Stomach smooth muscle (tissue), 2 donors: ENCODE data around the gene NBPF11.
A peak's percentile ranks its signal among the peaks of the same experiment; 100 is the strongest.
"Not testable (repeated sequence)": the region's sequence is repeated elsewhere in the genome, so short reads cannot be mapped to it uniquely, and the experiment has no call there.

Experiments
- H3K27ac ChIP-seq: one replicate; pipeline ENCODE4 v1.7.0; 2013; ENCODE audit warnings: mild to moderate bottlenecking, low read length, inconsistent platforms
- H3K27me3 ChIP-seq, 2 donors: one replicate each; pipeline ENCODE4 v1.7.0; 2013; ENCODE audit warnings: low read length in 2 of 2; ENCODE audit not compliant: insufficient read depth in 2 of 2, control insufficient read depth in 1 of 2
- H3K36me3 ChIP-seq, 2 donors: one replicate each; pipeline ENCODE4 v1.7.0; 2013; ENCODE audit warnings: low read length in 2 of 2; ENCODE audit not compliant: control insufficient read depth in 2 of 2, insufficient read depth in 2 of 2
- H3K4me1 ChIP-seq: one replicate; pipeline ENCODE4 v1.7.0; 2013; ENCODE audit warnings: low read length; ENCODE audit not compliant: control insufficient read depth, insufficient read depth
- H3K4me3 ChIP-seq, 2 donors: one replicate each; pipeline ENCODE4 v1.7.0; 2013; ENCODE audit warnings: low read length in 2 of 2
- H3K9ac ChIP-seq, 2 donors: one replicate each; pipeline ENCODE4 v1.7.0; 2013; ENCODE audit warnings: low read length in 2 of 2, mild to moderate bottlenecking in 1 of 2
- H3K9me3 ChIP-seq, 2 donors: one replicate each; pipeline ENCODE4 v1.7.0; 2013; ENCODE audit warnings: low read length in 2 of 2; ENCODE audit not compliant: control insufficient read depth in 2 of 2
- donor health status: healthy.
- donor health status: Pancreatic carcinoma.

The NBPF11 gene, protein sequence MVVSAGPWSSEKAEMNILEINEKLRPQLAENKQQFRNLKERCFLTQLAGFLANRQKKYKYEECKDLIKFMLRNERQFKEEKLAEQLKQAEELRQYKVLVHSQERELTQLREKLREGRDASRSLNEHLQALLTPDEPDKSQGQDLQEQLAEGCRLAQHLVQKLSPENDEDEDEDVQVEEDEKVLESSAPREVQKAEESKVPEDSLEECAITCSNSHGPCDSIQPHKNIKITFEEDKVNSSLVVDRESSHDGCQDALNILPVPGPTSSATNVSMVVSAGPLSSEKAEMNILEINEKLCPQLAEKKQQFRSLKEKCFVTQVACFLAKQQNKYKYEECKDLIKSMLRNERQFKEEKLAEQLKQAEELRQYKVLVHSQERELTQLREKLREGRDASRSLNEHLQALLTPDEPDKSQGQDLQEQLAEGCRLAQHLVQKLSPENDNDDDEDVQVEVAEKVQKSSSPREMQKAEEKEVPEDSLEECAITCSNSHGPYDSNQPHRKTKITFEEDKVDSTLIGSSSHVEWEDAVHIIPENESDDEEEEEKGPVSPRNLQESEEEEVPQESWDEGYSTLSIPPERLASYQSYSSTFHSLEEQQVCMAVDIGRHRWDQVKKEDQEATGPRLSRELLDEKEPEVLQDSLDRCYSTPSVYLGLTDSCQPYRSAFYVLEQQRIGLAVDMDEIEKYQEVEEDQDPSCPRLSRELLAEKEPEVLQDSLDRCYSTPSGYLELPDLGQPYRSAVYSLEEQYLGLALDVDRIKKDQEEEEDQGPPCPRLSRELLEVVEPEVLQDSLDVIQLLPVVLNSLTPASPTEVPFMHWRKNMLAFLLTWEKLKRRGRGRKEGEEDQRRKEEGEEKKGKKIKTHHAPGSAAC

DNA sequence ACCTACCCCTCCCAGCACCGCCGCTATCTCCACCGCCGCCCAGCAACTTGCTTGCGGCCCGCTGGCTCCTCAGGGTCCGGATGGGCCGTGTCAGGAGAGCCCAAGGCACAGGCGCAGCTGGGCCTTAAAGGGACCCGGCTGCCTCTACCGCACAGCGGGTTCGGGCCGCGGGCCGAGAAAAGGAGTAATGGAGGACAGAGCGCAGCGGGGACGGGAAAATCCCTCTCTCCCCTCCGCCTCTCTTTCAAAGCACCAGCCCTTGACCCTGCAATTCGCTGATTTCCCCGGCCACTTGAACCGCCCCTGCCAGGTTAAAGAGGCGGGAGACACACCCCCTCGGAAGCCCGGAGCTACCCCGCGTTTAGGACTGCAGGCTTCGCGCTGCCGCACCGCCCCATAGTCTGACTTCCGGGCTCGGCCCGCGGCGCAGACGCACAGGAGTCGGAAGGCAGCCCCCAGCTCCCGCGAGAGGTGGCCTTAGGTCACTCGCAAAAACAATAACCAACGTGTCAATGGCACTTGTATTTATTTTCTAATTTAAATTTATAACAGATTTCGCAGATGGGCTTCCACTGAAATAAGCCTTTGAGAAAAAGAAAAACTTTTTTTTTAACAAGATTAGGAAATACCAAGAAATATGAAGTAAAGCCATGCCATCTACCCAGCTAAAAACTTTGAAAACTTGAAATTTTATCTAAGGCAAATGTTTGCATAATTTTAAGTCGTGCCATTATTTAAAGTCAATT, at the start of gene NBPF11:
Gene NBPF11, minus strand, starts transcription at position 371 of the 746 bp plus-strand sequence. CDS start 25,278 bp downstream, outside the sequence.
- peak within 1 kb of the TSS; percentile 42 to 58 for H3K9ac ChIP-seq
- not testable (repeated sequence) for H3K4me1 ChIP-seq, H3K27ac ChIP-seq

DNA sequence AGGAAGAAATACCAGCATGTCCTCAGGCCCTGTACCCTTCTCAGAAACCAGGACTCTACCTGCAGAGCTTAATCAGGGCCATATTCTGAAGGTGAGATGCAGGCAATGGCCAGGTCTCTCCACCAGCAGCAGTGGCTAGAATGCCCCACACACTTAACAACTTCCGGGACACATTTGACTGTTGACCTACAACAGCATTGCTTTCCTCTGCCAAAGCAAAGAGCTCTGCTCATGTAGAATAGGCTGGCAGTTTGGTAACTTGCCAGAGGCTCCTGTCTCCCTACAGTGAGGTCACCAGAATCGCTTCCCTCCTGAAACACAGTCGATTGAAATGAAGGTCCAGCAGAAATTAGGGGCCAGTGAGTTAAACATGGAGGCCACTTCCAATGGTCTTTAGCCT, 45.3 kb upstream of the NBPF11 start:
- H3K36me3 ChIP-seq, H3K9ac ChIP-seq, H3K27me3 ChIP-seq, H3K27ac ChIP-seq, H3K4me3 ChIP-seq, H3K9me3 ChIP-seq, H3K4me1 ChIP-seq: not testable (repeated sequence)

More for the DNA sequence above, at the start of gene NBPF11:
- H3K4me3 ChIP-seq: peak within 1 kb of the TSS; percentile 63 to 74
- not testable (repeated sequence) for H3K9me3 ChIP-seq, H3K36me3 ChIP-seq, H3K27me3 ChIP-seq

- not testable (repeated sequence) for H3K36me3 ChIP-seq, H3K27ac ChIP-seq, H3K27me3 ChIP-seq, H3K4me3 ChIP-seq, H3K4me1 ChIP-seq, H3K9me3 ChIP-seq, H3K9ac ChIP-seq
These were observed 44.9 kb upstream of the NBPF11 start for GRCh38 chr1:148196949-148197348.

DNA sequence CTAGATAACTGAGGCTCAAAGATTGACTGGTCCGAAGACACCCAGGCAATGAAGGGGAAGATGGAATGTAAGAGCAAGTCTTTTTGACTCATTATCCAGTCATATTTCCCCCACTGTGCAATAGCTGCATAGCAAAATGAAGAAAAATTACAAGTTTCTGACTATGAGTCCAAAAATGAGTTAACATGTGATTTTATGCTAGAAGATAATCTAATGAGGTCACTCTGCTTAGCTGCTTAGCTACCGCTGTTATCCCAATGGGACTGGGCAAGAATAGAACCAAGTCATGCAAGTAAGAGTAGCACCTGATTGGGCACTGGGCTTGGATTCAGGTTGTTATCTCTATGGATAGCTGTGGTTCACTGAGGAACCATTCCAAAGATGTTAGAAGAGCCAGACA, 43.0 kb upstream of the NBPF11 start:
- not testable (repeated sequence) for H3K27me3 ChIP-seq, H3K27ac ChIP-seq, H3K9ac ChIP-seq, H3K9me3 ChIP-seq, H3K4me3 ChIP-seq, H3K36me3 ChIP-seq, H3K4me1 ChIP-seq

- H3K27ac ChIP-seq, H3K4me1 ChIP-seq, H3K4me3 ChIP-seq, H3K9ac ChIP-seq, H3K27me3 ChIP-seq, H3K36me3 ChIP-seq, H3K9me3 ChIP-seq: not testable (repeated sequence)
These were observed 36.7 kb upstream of the NBPF11 start for GRCh38 chr1:148188768-148189167.

- H3K9me3 ChIP-seq, H3K36me3 ChIP-seq, H3K27me3 ChIP-seq, H3K4me3 ChIP-seq, H3K9ac ChIP-seq, H3K4me1 ChIP-seq, H3K27ac ChIP-seq: not testable (repeated sequence)
These were observed 26.6 kb upstream of the NBPF11 start for GRCh38 chr1:148178682-148179081.

- H3K27ac ChIP-seq, H3K36me3 ChIP-seq, H3K4me1 ChIP-seq, H3K4me3 ChIP-seq, H3K9me3 ChIP-seq, H3K27me3 ChIP-seq, H3K9ac ChIP-seq: not testable (repeated sequence)
These were observed 23.3 kb upstream of the NBPF11 start for GRCh38 chr1:148175414-148175813.

DNA sequence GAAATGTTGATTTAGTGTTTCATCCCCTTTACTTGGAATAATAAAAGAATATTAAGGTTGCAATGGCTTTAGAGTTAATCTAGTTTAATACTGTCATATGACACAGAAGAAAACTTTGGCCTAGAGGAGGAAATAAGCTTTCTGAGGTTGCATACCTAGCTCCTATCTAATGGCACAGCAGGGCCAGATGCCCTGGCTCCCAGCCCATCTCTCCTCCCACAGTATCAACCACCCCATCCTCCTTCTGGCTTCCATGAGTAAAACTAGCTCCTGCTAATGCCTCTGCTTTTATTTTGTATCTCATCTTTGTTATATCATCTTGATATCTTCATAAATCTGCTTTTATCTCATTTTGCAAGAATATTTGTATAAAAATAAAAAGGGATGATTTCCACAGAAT, 19.9 kb upstream of the NBPF11 start:
- H3K9ac ChIP-seq, H3K4me1 ChIP-seq, H3K4me3 ChIP-seq, H3K36me3 ChIP-seq, H3K27me3 ChIP-seq, H3K27ac ChIP-seq, H3K9me3 ChIP-seq: not testable (repeated sequence)

DNA sequence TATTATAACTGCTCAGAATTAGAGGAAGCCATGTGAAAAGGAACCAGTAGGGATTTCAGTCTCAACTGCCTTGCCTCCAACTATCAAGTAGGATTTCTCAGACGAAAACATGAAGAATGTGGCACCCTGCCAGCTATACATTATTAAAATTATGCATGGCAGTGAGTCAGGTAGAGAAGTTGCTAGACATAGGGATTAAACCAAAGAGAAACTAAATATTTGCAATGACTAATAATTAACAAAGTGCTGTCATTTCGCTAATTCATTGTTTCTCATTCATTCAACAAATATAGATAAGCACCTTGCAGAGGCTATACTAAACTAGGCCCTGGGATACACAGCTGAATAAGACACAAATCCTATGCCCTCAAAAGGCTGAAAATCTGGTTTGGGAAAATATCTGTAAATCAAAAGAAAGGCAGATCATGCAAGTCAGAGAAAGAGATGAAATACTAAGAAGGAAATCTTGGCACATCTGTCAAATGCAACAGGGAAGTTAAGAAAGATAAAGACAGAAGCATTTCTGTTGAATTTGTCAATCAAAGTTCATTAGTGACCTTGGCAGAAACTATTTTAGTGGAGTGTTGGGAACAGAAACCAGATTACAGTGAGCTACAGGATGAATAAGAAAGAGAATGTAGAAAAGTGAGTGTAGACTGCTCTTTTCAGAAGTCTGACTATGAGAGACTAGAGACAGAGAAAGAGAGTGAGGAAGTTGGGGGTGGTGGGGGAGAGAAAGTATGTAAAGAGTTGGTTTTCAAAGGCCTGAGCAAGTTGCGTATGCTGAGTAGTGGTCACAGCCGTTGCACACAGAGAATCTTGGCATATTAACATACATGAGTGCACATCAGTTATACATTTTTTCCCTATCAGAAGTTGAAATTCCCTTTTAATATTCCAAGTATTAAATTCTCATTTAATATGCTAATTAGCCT, 14.7 kb upstream of the NBPF11 start:
- no peak overlapping the region for H3K9ac ChIP-seq
- no peaks in the 10 kb centered on the region for H3K4me1 ChIP-seq
- H3K9me3 ChIP-seq: no peaks in the 10 kb centered on the region
- H3K27me3 ChIP-seq: peaks cover 0 to 12% of the 10 kb centered on the region in 2 donors
- no peak overlapping the region for H3K4me3 ChIP-seq
- H3K27ac ChIP-seq: no peak overlapping the region
- H3K36me3 ChIP-seq: no peaks in the 10 kb centered on the region

- no peaks in the 10 kb centered on the region for H3K9me3 ChIP-seq
- H3K9ac ChIP-seq: no peak overlapping the region
- no peaks in the 10 kb centered on the region for H3K36me3 ChIP-seq
- peaks cover 20 to 50% of the 10 kb centered on the region in 2 donors for H3K27me3 ChIP-seq
- H3K27ac ChIP-seq: no peak overlapping the region
- H3K4me3 ChIP-seq: no peak overlapping the region
- H3K4me1 ChIP-seq: peaks cover 4% of the 10 kb centered on the region
These were observed 10.3 kb upstream of the NBPF11 start for GRCh38 chr1:148162363-148162762.
